GM21529 (cell line): ENCODE measurements around the gene TNIK.

ENCODE experiments used
- ATAC-seq: cut with Tn5 transposase; IDR thresholded peaks from one replicate; pipeline ENCODE4 v1.9.1; 2021; ENCODE audit not compliant: unreplicated experiment

TNIK gene

DNA sequence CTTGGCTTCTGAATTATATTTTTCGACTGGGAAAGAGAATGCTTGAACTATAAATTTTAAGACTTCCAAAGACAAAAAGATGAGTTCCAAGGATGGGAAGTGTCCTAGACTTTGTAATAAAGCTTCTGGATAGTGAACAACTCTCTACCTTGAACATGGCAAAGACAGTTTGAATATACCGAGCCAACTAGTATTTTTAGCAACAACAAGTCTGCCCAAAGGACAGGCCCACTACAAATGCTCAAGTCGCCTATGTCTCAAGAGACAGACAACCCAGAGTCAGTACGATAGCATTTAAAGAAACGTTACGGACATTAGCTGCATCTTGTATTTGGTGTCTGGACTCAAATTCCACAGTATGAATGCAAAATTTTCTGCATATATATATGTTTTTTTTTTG is 258.4 kb downstream of the TNIK start:
- ATAC-seq: no peak

DNA sequence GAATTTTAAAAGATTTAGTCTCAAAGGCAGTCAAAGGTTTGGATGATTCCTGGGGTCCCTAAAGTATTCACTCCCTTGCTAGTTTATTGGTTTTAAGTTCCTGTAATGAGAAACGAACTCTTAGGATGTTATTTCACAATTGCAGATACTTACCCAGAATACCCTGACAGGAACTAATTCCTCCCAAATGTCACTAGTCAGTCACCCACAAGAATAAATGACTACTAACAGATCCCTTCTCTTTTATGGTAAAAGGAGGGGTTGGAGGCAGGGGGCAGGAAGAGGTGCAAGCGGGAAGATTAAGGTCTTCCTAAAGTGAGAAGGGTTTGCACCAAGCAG is 259.5 kb downstream of the TNIK start:
- ATAC-seq: no peak

DNA sequence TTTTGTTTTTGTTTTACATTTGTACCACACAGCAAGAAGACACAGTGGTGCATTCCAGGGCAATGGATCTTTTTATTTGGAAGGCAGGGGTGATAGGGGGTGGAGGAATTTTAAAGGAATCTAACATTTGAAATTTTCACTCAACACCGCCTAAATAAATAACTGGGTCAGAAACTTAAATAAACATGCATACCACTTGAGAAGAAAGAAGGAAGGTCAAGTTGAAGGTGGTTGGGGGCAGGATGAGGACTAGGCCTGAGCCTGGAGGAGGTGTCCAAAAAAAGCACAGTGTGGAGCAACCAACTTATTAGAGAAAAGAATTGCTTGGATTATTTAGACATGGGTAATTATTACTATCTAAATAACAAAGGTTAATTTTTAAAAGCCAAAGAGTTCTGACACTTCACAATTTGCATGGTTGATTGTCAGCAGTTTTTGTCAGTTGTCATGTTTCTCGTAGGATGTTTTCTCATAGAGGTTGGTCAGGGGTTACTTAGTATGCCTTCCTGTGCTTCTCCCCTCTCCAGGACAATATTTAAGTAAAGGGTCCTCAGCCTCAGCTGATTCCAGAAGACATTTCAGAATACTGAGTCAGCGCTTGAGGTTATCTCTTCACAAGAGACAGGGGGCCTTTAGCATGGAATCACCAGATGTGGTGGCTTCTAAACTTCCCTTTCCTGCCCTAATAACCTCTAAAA is 260.0 kb downstream of the TNIK start:
- ATAC-seq: no peak

DNA sequence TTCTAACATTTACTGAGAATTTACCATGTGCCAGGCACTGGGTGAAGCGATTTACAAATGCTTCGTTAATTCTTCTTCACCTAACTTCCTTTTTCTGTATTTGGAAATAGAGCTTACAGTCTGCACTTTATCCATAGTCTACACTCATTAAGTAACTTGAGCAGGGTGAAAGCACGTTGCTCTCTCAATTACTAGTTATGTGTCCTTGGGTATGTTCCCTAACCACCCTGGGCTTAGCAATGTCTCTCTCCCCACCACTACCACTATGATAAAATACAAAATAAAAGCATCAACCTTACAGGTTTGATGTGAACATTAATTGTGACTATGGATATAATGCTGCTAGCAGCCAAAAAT is 260.8 kb downstream of the TNIK start:
- no peak for ATAC-seq

DNA sequence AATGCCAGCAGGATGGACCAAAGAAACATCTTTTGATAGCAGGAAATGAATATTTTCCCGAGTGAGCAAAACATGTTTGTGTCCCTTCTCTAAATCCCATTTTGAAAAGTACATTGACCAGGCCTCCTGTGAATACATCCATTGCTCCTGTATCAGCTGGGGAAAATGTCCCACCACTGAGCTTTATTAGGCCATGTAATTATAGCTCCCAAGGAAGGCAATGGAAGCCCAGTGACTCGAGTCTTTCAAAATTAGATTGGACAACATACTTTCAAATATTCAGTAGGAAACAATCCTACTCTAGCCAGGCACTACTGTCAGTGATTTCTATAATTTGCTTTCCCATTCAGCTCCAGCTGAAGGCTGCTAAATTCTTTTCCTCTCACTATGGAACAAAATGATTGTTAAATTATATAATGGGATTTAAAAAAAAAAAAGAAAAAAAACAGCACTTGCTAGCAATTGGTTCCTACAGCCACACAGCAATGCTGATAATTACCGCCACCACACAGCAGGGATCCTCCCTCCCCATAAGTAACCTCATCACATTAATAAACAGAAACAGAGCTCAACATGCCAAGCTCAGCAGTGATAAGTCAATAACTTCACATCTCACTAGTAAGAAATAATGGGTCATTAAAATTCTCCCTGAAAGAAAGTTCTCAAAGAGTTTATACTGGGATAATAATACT is 261.3 kb downstream of the TNIK start:
- ATAC-seq: no peak

DNA sequence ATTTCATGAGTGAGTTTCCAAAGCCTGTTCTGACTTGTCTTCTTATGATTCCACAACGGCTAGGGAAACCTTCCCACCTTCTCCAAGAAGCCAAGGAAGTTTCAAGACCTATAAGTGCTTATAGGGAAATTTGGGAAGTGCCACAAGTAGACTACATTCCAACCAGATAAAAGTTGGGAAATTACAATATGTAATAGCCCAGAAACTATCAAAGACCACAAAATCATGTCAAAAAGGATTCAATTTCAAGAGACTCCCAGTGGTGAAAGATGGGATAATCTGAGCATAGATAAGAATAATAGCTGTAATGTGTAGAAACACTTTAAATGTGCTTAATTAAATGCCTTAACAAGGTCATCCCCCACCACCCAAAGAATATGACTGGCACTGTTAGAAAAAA is 264.5 kb downstream of the TNIK start:
- no peak for ATAC-seq

DNA sequence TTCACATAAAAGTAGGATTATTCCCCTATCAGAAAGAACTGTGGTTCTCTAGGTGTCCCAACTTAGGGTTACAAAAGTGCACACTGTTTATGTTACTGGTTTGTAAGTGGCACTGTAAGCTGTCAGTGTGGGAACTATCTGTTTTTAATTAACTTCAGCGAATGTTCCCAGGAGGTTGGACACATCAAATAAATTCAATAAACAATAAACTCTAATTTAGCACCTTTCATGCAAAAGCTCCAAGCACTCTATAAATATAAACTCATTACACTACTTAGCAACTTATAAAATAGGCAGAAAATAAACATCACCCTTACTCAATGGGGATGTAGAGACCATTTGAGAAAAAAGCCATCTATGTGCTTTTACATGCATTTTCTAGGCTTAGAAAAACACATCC is 265.2 kb downstream of the TNIK start:
- no peak for ATAC-seq

DNA sequence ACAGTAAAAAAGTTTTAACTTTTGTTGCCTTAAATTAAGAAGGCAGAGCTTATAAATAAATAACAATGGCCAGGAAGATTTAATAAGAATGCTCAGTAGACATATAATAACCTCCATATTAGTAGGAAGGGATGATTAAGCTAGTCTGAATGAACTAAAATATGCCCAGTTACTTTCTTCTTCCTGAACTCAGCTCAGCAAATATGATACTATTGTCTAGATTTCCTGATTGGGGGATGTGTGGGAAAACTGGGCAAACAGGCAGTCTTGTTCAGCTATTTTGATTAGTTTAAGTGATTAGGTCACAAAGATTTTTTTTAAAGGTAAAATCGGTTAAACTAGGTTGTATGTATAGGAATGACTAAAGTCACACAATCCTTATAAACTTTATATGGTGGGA is 266.5 kb downstream of the TNIK start:
- ATAC-seq: no peak

DNA sequence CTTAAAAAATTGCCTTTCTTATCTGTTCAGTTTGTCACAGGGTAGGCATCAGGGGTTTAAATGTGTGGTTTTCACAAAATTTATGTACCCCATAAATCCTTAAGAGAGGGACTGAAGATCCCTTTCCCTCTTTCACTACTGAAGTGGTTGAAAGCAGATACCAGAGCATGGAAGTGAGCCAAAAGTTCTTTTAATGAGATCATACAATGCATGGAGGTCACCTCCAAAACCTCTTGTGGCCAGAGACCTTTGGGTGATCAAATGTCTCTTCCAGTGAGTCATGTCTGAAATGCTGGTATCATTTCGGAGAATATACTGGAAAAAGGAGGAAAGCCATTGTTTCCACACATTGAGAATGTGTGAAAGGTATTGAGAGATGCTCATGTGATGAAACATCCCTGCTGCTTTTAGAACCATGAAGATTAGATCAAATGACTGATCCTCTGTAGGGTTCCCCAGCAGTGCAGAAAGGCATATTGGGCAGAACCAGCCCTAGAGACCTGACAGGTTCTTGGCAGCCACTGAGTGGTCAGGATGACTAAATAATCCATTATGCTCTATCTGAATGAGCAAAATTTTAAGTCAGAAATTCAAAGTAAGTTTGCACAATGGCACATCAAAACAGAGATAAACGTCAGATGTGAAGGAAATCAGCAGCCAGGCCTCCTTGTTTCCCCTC is 267.9 kb downstream of the TNIK start:
- no peak for ATAC-seq

DNA sequence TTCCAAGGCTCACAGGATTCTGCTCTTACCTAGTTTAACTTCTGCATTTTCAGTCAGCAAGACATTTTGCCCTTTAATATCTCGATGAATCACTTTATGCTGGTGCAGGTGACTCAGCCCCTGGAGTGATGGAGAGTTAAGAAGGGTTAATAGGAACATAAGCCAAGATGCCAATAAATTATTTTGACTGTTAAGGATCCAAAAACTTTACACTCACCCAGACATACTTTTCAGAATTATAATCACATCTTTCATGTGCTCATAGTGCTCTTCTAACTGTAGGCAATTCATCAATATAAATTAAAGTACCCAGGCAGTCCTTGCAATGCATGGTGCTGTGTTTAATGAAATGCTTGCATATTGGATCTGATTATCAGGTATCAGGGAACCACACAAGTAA is 269.5 kb downstream of the TNIK start:
- ATAC-seq: no peak

DNA sequence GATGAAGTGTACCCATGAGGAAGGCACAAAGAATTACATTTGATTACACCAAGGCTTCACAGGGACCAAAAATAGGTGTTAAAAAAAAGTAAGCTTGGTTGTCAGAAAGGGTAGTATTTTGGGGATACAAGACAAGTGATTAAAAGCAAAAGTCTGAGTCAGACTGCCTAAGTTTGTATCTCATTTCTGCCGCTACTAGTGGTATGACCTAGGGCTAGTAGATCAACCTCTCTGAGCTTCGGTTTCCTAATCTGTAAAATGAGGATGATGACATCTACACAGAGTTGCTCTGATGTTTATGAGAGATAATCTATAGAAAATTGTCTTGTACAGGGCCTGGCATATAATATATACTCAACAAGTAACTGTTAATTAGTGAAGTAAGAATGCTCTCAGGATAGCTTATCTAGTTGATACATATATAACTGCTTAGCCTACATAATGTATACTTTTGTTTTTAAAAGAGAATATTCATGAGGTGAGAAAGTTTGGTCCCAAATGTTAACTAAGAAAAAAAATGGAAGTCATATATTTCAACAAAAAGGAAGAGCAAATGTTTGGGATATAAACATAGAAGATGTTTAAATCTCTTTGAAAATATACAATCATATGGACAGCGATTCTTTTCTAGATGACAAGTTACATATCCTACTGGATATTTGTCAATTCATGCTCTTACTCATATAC is 270.7 kb downstream of the TNIK start:
- peak; percentile 56 for ATAC-seq

DNA sequence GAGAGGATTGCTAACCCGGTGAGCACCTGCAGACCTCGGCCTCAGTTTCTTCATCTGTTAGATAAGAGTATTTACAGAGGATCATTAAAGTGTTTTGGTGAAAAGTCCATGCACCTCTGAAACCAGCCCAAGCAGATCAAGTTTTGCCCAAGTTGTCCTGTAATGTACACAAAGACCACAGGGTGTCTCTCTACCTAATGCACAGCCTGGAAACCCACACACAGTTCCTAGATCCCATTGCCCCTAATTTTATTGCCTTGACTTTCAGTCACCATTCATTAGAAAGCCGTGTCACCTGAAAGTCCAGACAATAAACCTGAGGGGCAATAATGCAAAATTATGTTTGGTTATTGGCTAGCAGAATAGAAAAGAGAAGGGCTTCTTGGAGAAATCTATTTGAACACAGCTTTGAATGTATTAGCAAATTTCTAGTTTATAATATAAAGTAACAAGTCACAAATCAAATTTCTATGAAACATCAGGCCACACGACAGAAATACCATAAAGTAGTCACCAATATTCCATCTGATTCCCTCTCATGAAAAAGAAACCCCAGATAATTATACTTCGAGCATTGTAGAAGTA is 272.4 kb downstream of the TNIK start:
- ATAC-seq: peak; percentile 40

DNA sequence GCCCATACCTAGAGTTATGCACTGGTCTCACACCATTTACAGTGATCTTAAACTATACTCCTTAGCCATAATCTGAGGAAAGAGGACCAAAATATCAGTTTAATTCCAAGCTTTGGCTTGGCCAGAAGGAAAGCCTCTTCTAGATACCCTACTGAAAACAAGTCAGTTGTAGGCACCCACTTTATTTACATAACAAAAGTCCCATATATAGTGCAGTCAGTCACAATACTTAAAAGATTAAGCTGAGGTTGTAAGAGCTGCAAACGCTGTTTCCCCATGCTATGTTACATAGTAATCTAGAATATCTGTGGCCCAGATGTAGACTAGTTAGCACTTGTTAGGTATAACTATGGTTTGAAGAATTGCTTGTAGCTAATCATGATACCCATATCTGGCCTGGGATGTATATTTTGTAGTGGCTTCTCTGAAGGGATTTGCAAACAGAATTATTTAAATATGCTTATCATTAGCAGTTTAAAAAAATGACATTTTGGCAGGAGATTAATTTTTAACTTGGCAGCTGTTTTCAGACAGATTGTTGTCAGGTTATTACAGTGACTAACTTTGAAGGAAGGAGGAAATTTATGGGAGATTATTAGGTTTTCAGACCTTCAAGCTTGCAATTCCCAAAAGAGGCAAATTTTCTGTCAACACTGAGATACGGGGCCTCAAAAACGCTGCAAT is 273.2 kb downstream of the TNIK start:
- no peak for ATAC-seq

DNA sequence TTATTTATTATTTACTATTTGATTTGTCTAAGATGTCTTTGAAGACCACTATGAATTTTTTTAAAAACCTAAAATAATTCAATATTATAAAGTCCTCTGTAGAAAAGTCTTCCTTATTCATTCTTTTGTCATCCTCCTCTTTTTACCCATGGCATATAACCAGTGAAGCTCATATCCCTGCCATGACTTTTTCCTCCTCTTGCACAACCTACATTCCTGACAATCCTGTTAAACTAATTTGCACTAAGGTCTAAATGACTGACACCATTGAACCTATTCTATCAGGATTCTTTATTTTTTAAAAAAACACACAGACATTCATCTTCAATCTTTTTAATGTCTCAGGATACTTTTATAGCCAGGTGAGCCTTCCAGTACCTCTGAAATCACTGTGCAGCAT is 273.8 kb downstream of the TNIK start:
- no peak for ATAC-seq

DNA sequence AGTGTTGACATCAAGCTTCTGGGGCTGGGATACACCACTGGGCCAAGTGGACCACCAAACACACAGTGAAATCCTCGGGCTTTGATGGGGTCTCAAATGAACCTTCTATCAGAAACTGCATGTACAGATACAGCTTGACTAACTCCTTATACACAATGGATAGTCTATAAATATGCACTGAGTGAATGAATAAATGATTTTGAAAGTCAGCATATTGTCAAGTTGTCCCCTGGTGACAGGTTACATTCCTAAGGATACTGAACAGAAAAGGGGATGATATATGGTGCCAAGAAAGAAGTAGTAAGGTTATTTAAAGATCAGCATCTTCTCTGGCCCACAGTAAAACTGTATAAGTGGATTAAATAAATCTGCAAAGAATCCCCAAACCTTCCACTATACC is 274.2 kb downstream of the TNIK start:
- ATAC-seq: no peak

DNA sequence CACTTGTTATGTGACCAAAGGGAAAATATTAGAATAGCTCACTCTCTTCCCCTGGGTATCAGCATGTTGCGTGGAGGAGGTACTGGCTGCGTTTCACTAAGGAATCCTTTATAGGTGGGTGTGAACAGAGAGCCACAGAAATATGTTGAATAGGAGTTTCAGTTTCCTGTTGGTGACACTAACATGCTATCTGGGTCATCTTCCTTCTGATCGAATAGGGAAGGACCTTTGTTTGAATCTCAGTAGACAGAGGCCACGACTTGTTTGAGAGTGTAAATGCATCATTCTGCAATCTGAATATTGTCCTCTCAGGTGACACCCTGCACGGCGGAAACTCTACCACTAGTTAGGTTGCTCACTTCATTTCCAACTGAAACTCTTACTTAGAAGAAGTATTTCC is 275.8 kb downstream of the TNIK start:
- ATAC-seq: peak; percentile 71

DNA sequence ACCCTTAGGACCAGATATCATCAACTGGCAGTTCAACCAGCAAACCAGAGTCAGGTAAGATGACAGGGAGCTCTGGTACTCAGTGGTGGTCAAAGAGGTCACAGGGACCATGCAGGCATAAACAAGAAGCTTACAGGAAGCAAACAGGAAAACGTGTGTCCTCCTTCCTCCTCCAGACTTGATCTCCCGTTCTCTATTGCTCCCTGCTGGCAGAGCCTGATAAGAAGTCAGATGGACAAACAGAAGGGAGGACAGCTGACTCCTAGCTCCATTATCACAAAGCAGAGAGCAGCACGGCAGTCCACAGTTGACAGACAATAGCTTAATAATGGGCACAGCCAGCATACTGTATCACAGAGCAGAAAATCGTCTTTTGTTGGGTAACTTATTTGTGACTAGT is 277.2 kb downstream of the TNIK start:
- ATAC-seq: no peak

DNA sequence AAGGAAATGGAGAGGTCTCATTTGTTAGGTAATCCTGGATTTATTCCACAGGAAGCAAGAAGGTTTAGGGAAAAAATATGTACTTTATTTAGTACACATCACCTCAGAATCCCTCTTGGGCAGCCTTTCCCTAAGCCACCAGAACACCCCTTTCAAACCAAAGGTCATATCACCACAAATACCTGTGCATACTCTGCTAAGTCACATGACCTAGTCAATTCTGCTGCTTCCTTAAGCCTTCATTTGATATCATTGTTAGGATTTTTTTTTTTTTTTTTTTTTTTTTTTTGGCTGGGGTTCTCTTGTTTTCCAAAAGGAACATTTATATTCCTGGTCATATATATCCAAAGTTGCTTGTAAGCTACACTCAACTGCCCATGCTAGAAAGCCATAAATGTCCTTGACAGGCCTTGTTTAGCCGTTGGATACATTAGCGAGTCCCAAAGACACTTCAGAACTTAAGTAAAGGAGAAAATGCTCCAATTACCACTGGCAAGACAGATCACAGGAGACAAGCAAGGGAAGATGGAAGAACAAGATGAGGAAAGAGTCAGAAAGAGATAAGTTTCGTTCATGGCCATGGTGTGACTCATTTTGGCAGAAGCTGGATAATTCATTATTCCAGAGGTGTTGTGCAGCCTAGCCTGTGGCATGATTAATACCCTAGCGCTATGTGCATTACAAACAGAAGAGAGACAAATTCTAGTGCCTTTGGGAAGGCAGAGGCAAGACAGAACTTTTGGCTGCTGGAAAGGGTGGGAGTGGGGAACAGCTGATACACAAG is 278.1 kb downstream of the TNIK start:
- ATAC-seq: no peak

DNA sequence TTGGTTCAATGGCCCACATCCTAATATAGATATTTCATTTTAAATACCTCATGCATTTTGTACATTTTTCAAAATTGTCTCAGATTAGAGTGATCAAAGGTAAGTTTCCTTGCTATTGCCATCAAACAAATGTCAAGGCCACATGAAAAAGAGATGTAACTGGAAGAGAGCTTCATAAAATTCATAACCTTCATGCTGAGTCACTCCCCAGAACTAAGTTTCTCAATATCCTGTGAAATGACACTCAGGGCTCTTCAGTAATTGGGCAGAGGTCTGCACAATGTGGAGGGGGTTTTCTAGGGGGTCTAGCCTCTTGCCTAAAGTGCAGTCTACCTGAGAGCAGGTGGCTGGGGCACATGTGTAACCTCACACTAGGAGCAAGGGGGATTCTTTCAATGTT is 281.5 kb downstream of the TNIK start:
- no peak for ATAC-seq

DNA sequence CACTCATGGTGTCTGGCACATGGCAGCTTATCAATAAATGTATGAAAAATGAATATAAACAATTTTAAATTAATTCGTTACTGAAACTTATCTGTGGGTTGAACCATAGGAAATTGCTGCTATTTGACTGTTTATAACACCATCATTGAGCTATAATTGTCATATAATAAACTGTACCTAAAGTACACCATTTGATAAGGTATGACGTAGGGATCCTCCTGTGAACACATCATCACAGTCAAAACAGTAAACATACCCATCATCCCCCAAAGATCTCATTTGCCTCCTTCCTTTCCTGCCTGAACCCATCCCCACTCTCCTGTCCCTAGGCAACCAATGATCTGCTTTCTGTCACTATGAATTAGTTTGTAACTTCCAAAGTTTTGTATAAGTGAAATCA is 282.7 kb downstream of the TNIK start:
- ATAC-seq: no peak
